22Rv1 (cell line): Measurements from ENCODE around the gene NTRK3.

Source experiments
- CTCF ChIP-seq: fragments of 450-650 bp; IDR thresholded peaks from 2 replicates; pipeline ENCODE4 v1.5.1; 2017; ENCODE audit warnings: mild to moderate bottlenecking
- ZFX ChIP-seq: fragments of 450-650 bp; IDR thresholded peaks from 2 replicates; pipeline ENCODE4 v1.6.1; 2017; ENCODE audit warnings: antibody characterized with exemption, borderline replicate concordance

DNA sequence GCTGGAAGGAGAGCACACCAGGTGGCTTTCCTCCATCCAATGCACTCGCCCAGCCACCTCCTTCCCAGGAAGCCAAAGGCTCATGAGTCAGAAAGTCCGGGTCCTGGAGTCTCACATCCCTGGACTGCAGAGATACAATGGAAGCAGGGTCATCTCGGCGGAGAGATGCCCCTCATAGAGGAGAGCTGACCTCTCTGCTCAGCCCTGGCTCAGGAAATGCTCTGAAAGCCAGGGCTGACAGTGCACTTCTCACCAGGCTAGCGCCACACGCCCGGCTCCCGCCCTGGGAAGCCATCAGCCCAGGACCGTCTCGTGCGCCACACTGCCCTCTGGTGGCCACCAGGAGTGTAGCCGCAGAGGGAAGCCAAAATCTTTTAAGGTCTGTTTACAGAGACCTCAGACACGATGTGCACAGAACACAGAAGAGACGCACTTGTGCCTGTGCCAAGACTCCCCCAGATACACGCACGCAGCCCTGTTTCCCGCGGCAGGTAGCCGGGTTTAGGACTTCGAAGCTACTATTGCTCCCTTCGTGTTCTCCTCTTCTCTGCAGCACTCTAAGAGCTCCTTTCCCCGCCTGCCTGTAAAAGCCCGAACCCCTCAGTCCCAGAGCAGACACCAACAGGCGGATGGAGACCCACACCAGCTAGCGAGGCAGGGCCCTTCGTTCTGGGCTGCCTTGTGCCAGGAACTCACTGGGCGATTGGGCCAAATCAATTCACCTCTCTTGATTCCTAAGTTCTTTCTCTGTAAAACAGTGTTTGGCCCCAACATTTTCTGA is 9.7 kb downstream of the NTRK3 start:
- TF ChIP-seq CTCF (peak; percentile 96), ZFX (no peak)
